MCF 10A (cell line): ENCODE data around the gene DNTT. TPM values are rescaled to one million over a fixed set of nuclear protein-coding genes. Genes with fewer than 3 reads are reported as not detected.

ENCODE experiments used
- BruUV-seq: library from RNA; stranded (reverse); fragments of 400-500 nt; replicated peaks from 2 replicates; lab custom pipeline; 2021; lab: Mats Ljungman, UMichigan
- CTCF ChIA-PET: fragments of 300-600 bp; sonication (Branson Sonifier 250); formaldehyde crosslinking; extraction: SDS; loops from one replicate; lab custom pipeline; 2021; ENCODE audit warnings: antibody characterized with exemption, inconsistent platforms; lab: Yijun Ruan, JAX
- POLR2A ChIA-PET: fragments of 300-600, 350-650 bp; sonication (Branson Sonifier 250); formaldehyde crosslinking; extraction: SDS; loops from one replicate; lab custom pipeline; 2020; ENCODE audit warnings: antibody characterized with exemption, inconsistent platforms; lab: Yijun Ruan, JAX
- DNase-seq: peaks from one replicate; pipeline ENCODE4 v3.0.0-alpha.2; 2018; ENCODE audit not compliant: unreplicated experiment
- H3K27ac Mint-ChIP-seq: one replicate; pipeline ENCODE4 v1.8.0; 2022; ENCODE audit warnings: mild to moderate bottlenecking, low read depth, mixed read lengths; ENCODE audit not compliant: unreplicated experiment
- H3K27me3 Mint-ChIP-seq: one replicate; pipeline ENCODE4 v1.8.0; 2022; ENCODE audit warnings: mixed read lengths; ENCODE audit not compliant: insufficient read depth, unreplicated experiment
- H3K36me3 Mint-ChIP-seq: one replicate; pipeline ENCODE4 v1.8.0; 2022; ENCODE audit warnings: mild to moderate bottlenecking, moderate library complexity, mixed read lengths; ENCODE audit not compliant: insufficient read depth, unreplicated experiment
- H3K4me1 Mint-ChIP-seq: one replicate; pipeline ENCODE4 v1.8.0; 2022; ENCODE audit warnings: mixed read lengths; ENCODE audit not compliant: insufficient read depth, unreplicated experiment
- H3K4me3 Mint-ChIP-seq: one replicate; pipeline ENCODE4 v1.8.0; 2022; ENCODE audit warnings: mild to moderate bottlenecking, moderate library complexity, mixed read lengths; ENCODE audit not compliant: unreplicated experiment
- H3K9me3 Mint-ChIP-seq: one replicate; pipeline ENCODE4 v1.8.0; 2022; ENCODE audit warnings: mixed read lengths; ENCODE audit not compliant: unreplicated experiment
- intact Hi-C: fragments of 100-400 bp; cut with micrococcal nuclease; formaldehyde crosslinking; loops from 2 replicates; pipeline ENCODE4 v1.14.1; 2022
- total RNA-seq: library from RNA; stranded (reverse); gene quantifications from 2 replicates; pipeline ENCODE4 v1.2.3, GENCODE V29; 2022
- TF ChIP-seq, protein P1 (sequence below): fragments of 200-600 bp; IDR thresholded peaks from one replicate; pipeline ENCODE4 v1.8.0; 2022; ENCODE audit warnings: antibody characterized with exemption, mild to moderate bottlenecking; ENCODE audit not compliant: unreplicated experiment

The DNTT gene
- total RNA-seq, 1 experiment from 2014 or later = not detected

DNA sequence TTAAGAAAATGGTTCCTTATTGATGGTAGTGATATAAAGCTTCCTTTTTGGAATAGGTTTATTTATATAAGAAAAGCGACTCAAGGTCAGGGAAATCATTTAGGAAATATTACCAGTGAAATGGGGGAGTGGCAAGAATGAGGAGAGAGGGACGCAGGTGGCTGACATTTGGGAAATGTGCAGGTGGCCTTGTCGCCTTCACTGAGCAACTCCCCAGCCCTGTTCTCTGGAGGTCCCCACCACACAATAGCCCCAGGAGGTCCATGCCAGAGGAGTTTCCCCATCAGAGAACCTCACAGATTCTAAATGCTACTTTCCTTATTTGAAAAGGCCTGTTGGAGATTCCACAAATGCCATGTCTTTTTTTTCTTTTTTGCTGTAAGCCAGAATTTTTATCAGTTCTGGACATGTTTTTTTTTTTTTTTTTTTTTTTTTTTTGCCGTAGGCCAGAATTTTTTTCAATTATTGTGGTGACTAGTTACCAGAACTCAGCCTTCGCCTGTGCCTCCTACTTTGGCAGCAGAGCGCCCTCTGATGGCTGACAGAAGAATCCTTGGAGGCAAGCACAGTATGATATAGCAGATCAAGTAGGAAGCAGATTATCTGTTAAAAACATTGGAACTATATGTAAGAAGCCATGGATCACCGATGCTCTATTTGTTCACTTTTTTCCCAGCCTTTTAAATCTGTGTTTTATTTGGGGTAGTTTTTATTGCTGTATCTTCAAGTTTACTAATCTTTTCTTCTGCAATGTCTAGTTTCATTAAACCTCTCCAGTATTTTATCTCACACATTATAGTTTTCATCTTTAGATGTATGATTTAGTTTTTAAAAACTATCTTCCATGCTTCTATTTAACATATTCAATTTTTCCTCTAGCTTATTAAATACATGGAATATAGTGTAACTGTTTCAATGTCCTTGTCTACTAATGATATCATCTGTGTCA lies 36.0 kb downstream of the DNTT start:
- CTCF ChIA-PET = interaction anchor here (0.5 to 3.8 kb wide), 26 partner anchors 8 to 842 kb away, joined by 3 to 23 read pairs (median 3); partner anchors contain the start of gene BLNK
- Mint-ChIP-seq H3K27me3 (peaks cover 12% of the 10 kb centered on the region), H3K4me3 (no peak overlapping the region), H3K4me1 (no peaks in the 10 kb centered on the region), H3K27ac (no peak overlapping the region), H3K36me3 (no peaks in the 10 kb centered on the region), H3K9me3 (no peaks in the 10 kb centered on the region)
- BruUV-seq = no TSS peak
- peak; percentile 75 for DNase-seq
- intact Hi-C loops = loop anchor here (5.0 kb wide), 1 partner anchor 323 kb away; no protein-coding TSS in a partner anchor
- TF ChIP-seq, protein P1, sequence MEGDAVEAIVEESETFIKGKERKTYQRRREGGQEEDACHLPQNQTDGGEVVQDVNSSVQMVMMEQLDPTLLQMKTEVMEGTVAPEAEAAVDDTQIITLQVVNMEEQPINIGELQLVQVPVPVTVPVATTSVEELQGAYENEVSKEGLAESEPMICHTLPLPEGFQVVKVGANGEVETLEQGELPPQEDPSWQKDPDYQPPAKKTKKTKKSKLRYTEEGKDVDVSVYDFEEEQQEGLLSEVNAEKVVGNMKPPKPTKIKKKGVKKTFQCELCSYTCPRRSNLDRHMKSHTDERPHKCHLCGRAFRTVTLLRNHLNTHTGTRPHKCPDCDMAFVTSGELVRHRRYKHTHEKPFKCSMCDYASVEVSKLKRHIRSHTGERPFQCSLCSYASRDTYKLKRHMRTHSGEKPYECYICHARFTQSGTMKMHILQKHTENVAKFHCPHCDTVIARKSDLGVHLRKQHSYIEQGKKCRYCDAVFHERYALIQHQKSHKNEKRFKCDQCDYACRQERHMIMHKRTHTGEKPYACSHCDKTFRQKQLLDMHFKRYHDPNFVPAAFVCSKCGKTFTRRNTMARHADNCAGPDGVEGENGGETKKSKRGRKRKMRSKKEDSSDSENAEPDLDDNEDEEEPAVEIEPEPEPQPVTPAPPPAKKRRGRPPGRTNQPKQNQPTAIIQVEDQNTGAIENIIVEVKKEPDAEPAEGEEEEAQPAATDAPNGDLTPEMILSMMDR = peak; percentile 83
- POLR2A ChIA-PET = no interaction called here

DNA sequence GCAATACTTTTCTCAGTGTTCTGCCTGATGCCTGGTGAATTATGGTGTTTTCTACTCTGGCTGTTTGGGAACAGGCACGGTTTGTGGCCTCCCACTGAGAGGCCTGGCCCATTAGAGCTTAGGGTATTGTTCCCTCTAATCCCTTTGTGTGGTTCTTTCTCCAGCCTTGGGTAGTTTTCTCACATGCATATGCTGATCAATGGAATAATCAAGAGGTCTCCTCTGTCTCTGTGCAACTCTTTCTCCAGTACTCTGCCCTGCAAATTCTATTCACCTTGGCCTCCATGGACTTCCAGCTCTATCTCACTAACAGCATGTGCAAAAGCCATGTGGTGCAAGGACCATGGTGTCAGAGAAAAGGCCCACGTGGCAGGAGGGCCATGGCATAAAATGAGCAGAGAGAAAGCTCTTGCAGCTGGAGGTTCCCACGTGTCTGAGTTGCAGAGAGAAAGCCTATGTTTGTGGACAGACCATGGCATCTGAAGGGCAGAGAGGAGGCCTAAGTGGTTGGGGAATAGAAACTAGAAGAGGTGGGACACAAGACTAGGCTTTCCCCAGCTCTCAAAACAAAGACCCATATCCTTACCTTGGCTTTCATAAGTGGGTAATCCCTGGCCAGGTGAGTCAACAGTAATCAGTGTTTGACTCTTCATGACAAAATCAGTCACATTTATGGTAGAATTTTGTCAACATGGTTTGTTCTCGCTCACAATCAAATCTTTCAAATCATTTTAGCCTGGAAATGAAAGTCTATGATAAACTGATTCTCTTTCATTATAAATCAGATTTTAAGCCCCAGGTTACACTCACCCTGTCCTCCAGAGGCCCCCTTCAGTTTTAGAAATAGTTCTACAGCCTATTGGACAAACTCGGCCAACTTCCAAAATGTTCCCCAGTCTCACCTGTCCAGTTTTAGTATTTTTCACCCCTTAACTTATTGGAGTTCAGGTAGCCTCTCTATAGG lies 37.3 kb downstream of the DNTT start:
- intact Hi-C loops = loop anchor here (5.0 kb wide), 1 partner anchor 324 kb away; no protein-coding TSS in a partner anchor
- ChIA-PET CTCF (interaction anchor here (0.6 to 3.8 kb wide), 11 partner anchors 10 to 841 kb away, joined by 3 to 23 read pairs (median 3); no protein-coding TSS in a partner anchor), POLR2A (no interaction called here)
- no peaks in the 10 kb centered on the region for H3K9me3 Mint-ChIP-seq
- TF ChIP-seq, protein P1 = no peak
- DNase-seq = no peak
- H3K27ac Mint-ChIP-seq = no peak overlapping the region
- no peak overlapping the region for H3K4me3 Mint-ChIP-seq
- no TSS peak for BruUV-seq
- H3K27me3 Mint-ChIP-seq = no peaks in the 10 kb centered on the region
- no peaks in the 10 kb centered on the region for H3K36me3 Mint-ChIP-seq
- no peaks in the 10 kb centered on the region for H3K4me1 Mint-ChIP-seq

DNA sequence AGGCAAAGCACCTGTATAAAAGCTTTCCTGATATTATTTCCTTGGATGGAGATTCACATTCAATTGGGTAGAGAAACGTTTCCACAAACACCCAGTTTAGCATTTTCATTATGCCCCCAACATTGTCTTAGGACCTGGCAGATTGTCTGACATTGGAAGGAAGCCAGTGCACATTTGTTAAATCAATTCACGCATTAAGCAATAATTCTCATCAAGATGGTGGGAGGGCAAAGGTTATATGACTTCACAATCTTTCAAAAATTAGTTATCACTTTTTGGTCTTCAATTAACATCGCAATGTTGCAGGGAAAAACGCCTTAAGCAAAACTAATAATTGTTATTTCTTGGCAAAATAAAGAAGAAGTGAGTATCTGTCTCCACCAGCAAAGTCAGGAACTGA lies 38.2 kb downstream of the DNTT start:
- Mint-ChIP-seq H3K27me3 (no peaks in the 10 kb centered on the region), H3K9me3 (no peaks in the 10 kb centered on the region), H3K4me1 (no peaks in the 10 kb centered on the region), H3K27ac (no peak overlapping the region), H3K4me3 (no peak overlapping the region), H3K36me3 (no peaks in the 10 kb centered on the region)
- ChIA-PET POLR2A (no interaction called here), CTCF (no interaction called here)
- no TSS peak for BruUV-seq
- DNase-seq = no peak
- TF ChIP-seq, protein P1 = no peak
- intact Hi-C loops = loop anchor here (5.0 kb wide), 1 partner anchor 325 kb away; no protein-coding TSS in a partner anchor
